GM12892 (cell line): ENCODE results near the gene PARVG.

ENCODE experiments used
- POLR2A ChIP-seq: IDR thresholded peaks from 2 replicates; pipeline ENCODE4 v1.6.1; 2011; ENCODE audit warnings: low read depth, low read length, control low read depth
- POLR2AphosphoS5 ChIP-seq: IDR thresholded peaks from 2 replicates; pipeline ENCODE4 v1.6.1; 2011; ENCODE audit warnings: low read depth, low read length, control low read depth
- TAF1 ChIP-seq: IDR thresholded peaks from 2 replicates; pipeline ENCODE4 v1.6.1; 2011; ENCODE audit warnings: low read depth, mild to moderate bottlenecking, control low read depth, low read length, borderline replicate concordance

GRCh38 chr22:44147008-44147645 is 33.6 kb upstream of the PARVG start:
- TF ChIP-seq POLR2A (no peak), TAF1 (no peak), POLR2AphosphoS5 (no peak)
